Loucy (cell line): Measurements from ENCODE around the gene FYB2.
"Not testable (repeated sequence)": the region's sequence is repeated elsewhere in the genome, so short reads cannot be mapped to it uniquely, and the experiment has no call there.

ENCODE experiments used
- H2AFZ ChIP-seq: fragments of 200-600 bp; sonication (generic); 2 replicates; pipeline ENCODE4 v1.6.0; 2016; ENCODE audit warnings: antibody characterized with exemption, mild to moderate bottlenecking, low read length, moderate library complexity
- H3F3A ChIP-seq: fragments of 200-600 bp; 2 replicates; pipeline ENCODE4 v1.6.0; 2016; ENCODE audit warnings: antibody characterized with exemption, low read depth, mild to moderate bottlenecking
- H3K27me3 ChIP-seq: fragments of 200-600 bp; sonication (generic); 2 replicates; pipeline ENCODE4 v1.6.1; 2014; ENCODE audit warnings: low read length, mild to moderate bottlenecking; ENCODE audit not compliant: insufficient read depth, poor library complexity, severe bottlenecking
- H3K36me3 ChIP-seq: fragments of 200-600 bp; sonication (generic); 2 replicates; pipeline ENCODE4 v1.6.1; 2016; ENCODE audit warnings: low read length; ENCODE audit not compliant: insufficient read depth
- H3K4me1 ChIP-seq: fragments of 200-600 bp; sonication (generic); 2 replicates; pipeline ENCODE4 v1.5.1; 2014; ENCODE audit warnings: low read length, mild to moderate bottlenecking; ENCODE audit not compliant: insufficient read depth, poor library complexity, severe bottlenecking
- H3K4me2 ChIP-seq: fragments of 200-600 bp; sonication (generic); 2 replicates; pipeline ENCODE4 v1.6.0; 2014; ENCODE audit warnings: antibody characterized with exemption, low read length, low read depth, mild to moderate bottlenecking; ENCODE audit not compliant: poor library complexity, severe bottlenecking
- H3K4me3 ChIP-seq: fragments of 200-600 bp; sonication (generic); 2 replicates; pipeline ENCODE4 v1.5.1; 2014; ENCODE audit warnings: low read length, mild to moderate bottlenecking, mixed read lengths; ENCODE audit not compliant: poor library complexity, severe bottlenecking
- H3K79me2 ChIP-seq: fragments of 200-600 bp; sonication (generic); 2 replicates; pipeline ENCODE4 v1.6.1; 2014; ENCODE audit warnings: low read length; ENCODE audit not compliant: insufficient read depth
- H3K9ac ChIP-seq: fragments of 200-600 bp; sonication (generic); 2 replicates; pipeline ENCODE4 v1.6.0; 2014; ENCODE audit warnings: mild to moderate bottlenecking, low read depth, low read length, moderate library complexity; ENCODE audit not compliant: poor library complexity, severe bottlenecking
- H3K9me2 ChIP-seq: fragments of 200-600 bp; sonication (generic); replicated peaks from 2 replicates; pipeline ENCODE4 v1.6.1; 2016; ENCODE audit warnings: low read depth, low read length, mixed read lengths
- H3K9me3 ChIP-seq: fragments of 200-600 bp; sonication (generic); 2 replicates; pipeline ENCODE4 v1.6.1; 2014; ENCODE audit warnings: mild to moderate bottlenecking, antibody characterized with exemption, low read length, low read depth; ENCODE audit not compliant: insufficient read depth
- H4K20me1 ChIP-seq: fragments of 200-600 bp; sonication (generic); 2 replicates; pipeline ENCODE4 v1.6.0; 2014; ENCODE audit warnings: antibody characterized with exemption, low read length, mild to moderate bottlenecking; ENCODE audit not compliant: insufficient read depth, poor library complexity, severe bottlenecking
- CTCF ChIP-seq: fragments of 200-600 bp; sonication (generic); conservative IDR thresholded peaks from 2 replicates; pipeline ENCODE4 v1.5.1; 2014; ENCODE audit warnings: mild to moderate bottlenecking, antibody characterized with exemption, low read length
- EZH2phosphoT487 ChIP-seq: fragments of 200-600 bp; IDR thresholded peaks from 2 replicates; pipeline ENCODE4 v1.6.1; 2018; ENCODE audit warnings: antibody characterized with exemption, mild to moderate bottlenecking, moderate library complexity, borderline replicate concordance

Gene FYB2

GRCh38 chr1:56780826-56781225, 38.4 kb downstream of the FYB2 start:
- Histone ChIP-seq H3K9me2 (no peaks in the 10 kb centered on the region), H2AFZ (no peak overlapping the region), H3K4me2 (no peak overlapping the region), H3K36me3 (no peaks in the 10 kb centered on the region), H3K9me3 (no peaks in the 10 kb centered on the region), H3K27me3 (no peaks in the 10 kb centered on the region), H3K9ac (no peak overlapping the region), H3K4me1 (no peaks in the 10 kb centered on the region), H3K4me3 (no peak overlapping the region), H4K20me1 (no peaks in the 10 kb centered on the region), H3F3A (no peaks in the 10 kb centered on the region), H3K79me2 (no peaks in the 10 kb centered on the region)
- TF ChIP-seq CTCF (no peak), EZH2phosphoT487 (no peak)

GRCh38 chr1:56780128-56780750, 39.0 kb downstream of the FYB2 start:
- Histone ChIP-seq H3K9ac (no peak overlapping the region), H3K27me3 (no peaks in the 10 kb centered on the region), H2AFZ (no peak overlapping the region), H3K4me2 (no peak overlapping the region), H3K9me3 (no peaks in the 10 kb centered on the region), H3K9me2 (no peaks in the 10 kb centered on the region), H3F3A (no peaks in the 10 kb centered on the region), H3K4me3 (no peak overlapping the region), H3K4me1 (no peaks in the 10 kb centered on the region), H4K20me1 (no peaks in the 10 kb centered on the region), H3K36me3 (no peaks in the 10 kb centered on the region), H3K79me2 (no peaks in the 10 kb centered on the region)
- TF ChIP-seq CTCF (no peak), EZH2phosphoT487 (no peak)

- no peak for TF ChIP-seq CTCF
- no peak for TF ChIP-seq EZH2phosphoT487
Measured at GRCh38 chr1:56777972-56778371, 41.2 kb downstream of the FYB2 start.

GRCh38 chr1:56774732-56775131, 44.5 kb downstream of the FYB2 start:
- not testable (repeated sequence) for H3F3A ChIP-seq, H3K9ac ChIP-seq, H3K9me3 ChIP-seq, H3K9me2 ChIP-seq, H4K20me1 ChIP-seq, H3K27me3 ChIP-seq, H3K4me3 ChIP-seq, H3K4me1 ChIP-seq, H3K79me2 ChIP-seq, H3K4me2 ChIP-seq, H3K36me3 ChIP-seq, H2AFZ ChIP-seq

More at GRCh38 chr1:56777972-56778371, 41.2 kb downstream of the FYB2 start:
- no peaks in the 10 kb centered on the region for H3K27me3 ChIP-seq
- H4K20me1 ChIP-seq, result no peaks in the 10 kb centered on the region
- no peak overlapping the region for H3K4me2 ChIP-seq
- no peaks in the 10 kb centered on the region for H3K9me3 ChIP-seq
- H3K36me3 ChIP-seq, result no peaks in the 10 kb centered on the region
- no peaks in the 10 kb centered on the region for H3F3A ChIP-seq
- no peaks in the 10 kb centered on the region for H3K79me2 ChIP-seq
- no peak overlapping the region for H2AFZ ChIP-seq
- H3K4me3 ChIP-seq, result no peak overlapping the region
- no peaks in the 10 kb centered on the region for H3K9me2 ChIP-seq
- H3K4me1 ChIP-seq, result no peaks in the 10 kb centered on the region
- H3K9ac ChIP-seq, result no peak overlapping the region
